Activated CD4-positive, alpha-beta memory T cell treated with anti-CD3 and anti-CD28 coated beads for 36 hours (primary cell): Measurements from ENCODE around the gene GLRX5. TPM values are rescaled to one million over a fixed set of nuclear protein-coding genes. Genes with fewer than 3 reads are reported as not detected.
"Not testable (repeated sequence)": the region's sequence is repeated elsewhere in the genome, so short reads cannot be mapped to it uniquely, and the experiment has no call there.

ENCODE experiments used
- CTCF ChIA-PET: fragments of 350-600 bp; sonication (Branson Sonifier 250); formaldehyde crosslinking; loops from one replicate; lab custom pipeline; 2021; ENCODE audit warnings: antibody characterized with exemption, inconsistent platforms; lab: Charles Lee
- POLR2A ChIA-PET: fragments of 350-600 bp; sonication (Branson Sonifier 250); formaldehyde crosslinking; loops from one replicate; lab custom pipeline; 2021; ENCODE audit warnings: antibody characterized with exemption; lab: Charles Lee
- DNase-seq: peaks from one replicate; pipeline ENCODE4 v3.0.0-alpha.2; 2020
- H3K27ac Mint-ChIP-seq: one replicate; pipeline ENCODE4 v1.8.0; 2021; ENCODE audit warnings: mixed read lengths
- H3K27me3 Mint-ChIP-seq: one replicate; pipeline ENCODE4 v1.8.0; 2021; ENCODE audit warnings: mixed read lengths
- H3K36me3 Mint-ChIP-seq: one replicate; pipeline ENCODE4 v1.8.0; 2021; ENCODE audit warnings: mixed read lengths
- H3K4me1 Mint-ChIP-seq: one replicate; pipeline ENCODE4 v1.8.0; 2021; ENCODE audit warnings: low read depth, mixed read lengths
- H3K4me3 Mint-ChIP-seq: one replicate; pipeline ENCODE4 v1.8.0; 2021; ENCODE audit warnings: mild to moderate bottlenecking, mixed read lengths
- H3K9me3 Mint-ChIP-seq: one replicate; pipeline ENCODE4 v1.8.0; 2021; ENCODE audit warnings: mixed read lengths
- intact Hi-C: fragments of 100-400 bp; cut with micrococcal nuclease; formaldehyde crosslinking; loops from one replicate; pipeline ENCODE4 v1.15.1; 2023
- total RNA-seq, 2 experiments: library from RNA; stranded (reverse); gene quantifications; one replicate each; pipeline ENCODE4 v1.2.3, GENCODE V29; 2021

GLRX5 gene
- total RNA-seq, 2 experiments from 2014 or later = 31.8 to 32.2 TPM

- peaks cover 19% of the 10 kb centered on the region for H3K36me3 Mint-ChIP-seq
- POLR2A ChIA-PET = not testable (repeated sequence)
Observed at GRCh38 chr14:95510344-95510743, 24.5 kb upstream of the GLRX5 start.

GRCh38 chr14:95510804-95511203, 24.0 kb upstream of the GLRX5 start:
- ChIA-PET CTCF (no interaction called here), POLR2A (no interaction called here)
- peak; percentile 2 for DNase-seq
- Mint-ChIP-seq H3K9me3 (no peaks in the 10 kb centered on the region), H3K27me3 (no peaks in the 10 kb centered on the region), H3K4me3 (no peak overlapping the region), H3K27ac (peak overlapping the region; percentile 3), H3K4me1 (peaks cover 74% of the 10 kb centered on the region), H3K36me3 (peaks cover 19% of the 10 kb centered on the region)
- intact Hi-C loops = no loop called here

More at GRCh38 chr14:95510344-95510743, 24.5 kb upstream of the GLRX5 start:
- H3K4me3 Mint-ChIP-seq, H3K9me3 Mint-ChIP-seq, CTCF ChIA-PET, intact Hi-C loops, H3K27ac Mint-ChIP-seq, H3K27me3 Mint-ChIP-seq: not testable (repeated sequence)
- peak; percentile 5 for DNase-seq
- peaks cover 74% of the 10 kb centered on the region for H3K4me1 Mint-ChIP-seq

DNA sequence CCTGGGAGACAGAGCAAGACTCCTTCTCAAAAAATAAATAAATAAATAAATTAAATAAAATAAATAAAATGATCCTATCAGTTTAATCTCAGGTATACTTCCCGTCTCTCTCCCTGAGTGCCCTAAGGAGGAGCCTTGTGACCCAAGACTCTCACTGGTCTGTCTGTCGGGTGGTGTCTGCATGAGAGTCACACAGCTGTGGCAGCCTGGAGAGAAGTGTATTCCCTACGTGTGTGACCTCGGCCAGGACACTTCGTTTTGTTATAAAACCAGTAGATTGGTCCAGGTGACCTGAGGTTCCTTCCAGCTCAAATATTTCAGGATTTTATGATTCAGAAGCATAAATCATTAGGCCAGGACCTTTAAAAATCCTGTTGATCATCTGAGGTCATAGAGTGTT, 23.2 kb upstream of the GLRX5 start:
- POLR2A ChIA-PET = no interaction called here
- no peaks in the 10 kb centered on the region for H3K27me3 Mint-ChIP-seq
- H3K9me3 Mint-ChIP-seq = no peaks in the 10 kb centered on the region
- CTCF ChIA-PET = interaction anchor here (0.6 to 0.7 kb wide), 2 partner anchors 15 to 69 kb away, joined by 3 read pairs; no protein-coding TSS in a partner anchor
- no peak for DNase-seq
- peaks cover 68% of the 10 kb centered on the region for H3K4me1 Mint-ChIP-seq
- H3K4me3 Mint-ChIP-seq = no peak overlapping the region
- intact Hi-C loops = no loop called here
- H3K36me3 Mint-ChIP-seq = peaks cover 13% of the 10 kb centered on the region
- H3K27ac Mint-ChIP-seq = no peak overlapping the region

GRCh38 chr14:95513291-95513690, 21.6 kb upstream of the GLRX5 start:
- POLR2A ChIA-PET = interaction anchor here (4.6 kb wide), 1 partner anchor 9 kb away, joined by 27 read pairs; no protein-coding TSS in a partner anchor
- intact Hi-C loops = no loop called here

GRCh38 chr14:95514131-95515079, 20.4 kb upstream of the GLRX5 start:
- ChIA-PET CTCF (interaction anchor here (0.7 to 4.9 kb wide), 13 partner anchors 8 to 88 kb away, joined by 3 to 47 read pairs (median 4); no protein-coding TSS in a partner anchor), POLR2A (interaction anchor here (1.2 to 4.6 kb wide), 6 partner anchors 9 to 69 kb away, joined by 3 to 27 read pairs (median 7); partner anchors contain the start of gene GLRX5)
- DNase-seq = peak; percentile 8
- peaks cover 71% of the 10 kb centered on the region for H3K4me1 Mint-ChIP-seq
- H3K27me3 Mint-ChIP-seq = no peaks in the 10 kb centered on the region
- peak overlapping the region; percentile 90 for H3K4me3 Mint-ChIP-seq
- no peaks in the 10 kb centered on the region for H3K9me3 Mint-ChIP-seq
- H3K36me3 Mint-ChIP-seq = peaks cover 9% of the 10 kb centered on the region
- intact Hi-C loops = loop anchor here (1.0 to 5.0 kb wide), 2 partner anchors 10 to 357 kb away; partner anchors contain the start of gene DICER1
- peak overlapping the region; percentile 93 for H3K27ac Mint-ChIP-seq

More at GRCh38 chr14:95513291-95513690, 21.6 kb upstream of the GLRX5 start:
- DNase-seq = peak; percentile 8
- Mint-ChIP-seq H3K4me1 (peaks cover 68% of the 10 kb centered on the region), H3K27me3 (no peaks in the 10 kb centered on the region), H3K27ac (no peak overlapping the region), H3K9me3 (no peaks in the 10 kb centered on the region), H3K36me3 (peaks cover 9% of the 10 kb centered on the region), H3K4me3 (no peak overlapping the region)
- CTCF ChIA-PET = interaction anchor here (0.7 to 4.9 kb wide), 7 partner anchors 9 to 71 kb away, joined by 3 to 47 read pairs (median 4); no protein-coding TSS in a partner anchor

DNA sequence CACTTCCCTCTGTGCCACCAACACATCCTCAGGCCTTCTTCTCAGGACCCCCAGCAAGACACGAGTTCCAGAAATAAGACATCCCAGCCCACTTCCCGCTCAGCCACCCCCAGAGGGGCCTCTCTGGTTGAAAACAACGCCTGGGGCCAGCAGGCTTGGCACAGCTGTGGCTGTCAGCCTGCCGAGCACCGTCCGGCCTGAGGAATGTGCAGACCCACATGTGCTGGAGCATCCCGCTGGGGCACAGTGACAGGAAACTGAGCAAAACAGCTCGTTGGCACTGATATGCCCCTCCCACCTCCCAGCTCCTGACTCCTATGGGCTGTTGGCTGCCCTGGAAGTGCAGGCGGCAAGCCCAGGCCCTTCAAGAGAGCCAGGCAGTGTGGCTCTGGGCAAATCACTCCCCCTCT, 19.8 kb upstream of the GLRX5 start:
- POLR2A ChIA-PET = interaction anchor here (1.2 to 4.6 kb wide), 7 partner anchors 8 to 70 kb away, joined by 3 to 27 read pairs (median 8); partner anchors contain the start of gene GLRX5
- peak overlapping the region; percentile 93 for H3K27ac Mint-ChIP-seq

DNA sequence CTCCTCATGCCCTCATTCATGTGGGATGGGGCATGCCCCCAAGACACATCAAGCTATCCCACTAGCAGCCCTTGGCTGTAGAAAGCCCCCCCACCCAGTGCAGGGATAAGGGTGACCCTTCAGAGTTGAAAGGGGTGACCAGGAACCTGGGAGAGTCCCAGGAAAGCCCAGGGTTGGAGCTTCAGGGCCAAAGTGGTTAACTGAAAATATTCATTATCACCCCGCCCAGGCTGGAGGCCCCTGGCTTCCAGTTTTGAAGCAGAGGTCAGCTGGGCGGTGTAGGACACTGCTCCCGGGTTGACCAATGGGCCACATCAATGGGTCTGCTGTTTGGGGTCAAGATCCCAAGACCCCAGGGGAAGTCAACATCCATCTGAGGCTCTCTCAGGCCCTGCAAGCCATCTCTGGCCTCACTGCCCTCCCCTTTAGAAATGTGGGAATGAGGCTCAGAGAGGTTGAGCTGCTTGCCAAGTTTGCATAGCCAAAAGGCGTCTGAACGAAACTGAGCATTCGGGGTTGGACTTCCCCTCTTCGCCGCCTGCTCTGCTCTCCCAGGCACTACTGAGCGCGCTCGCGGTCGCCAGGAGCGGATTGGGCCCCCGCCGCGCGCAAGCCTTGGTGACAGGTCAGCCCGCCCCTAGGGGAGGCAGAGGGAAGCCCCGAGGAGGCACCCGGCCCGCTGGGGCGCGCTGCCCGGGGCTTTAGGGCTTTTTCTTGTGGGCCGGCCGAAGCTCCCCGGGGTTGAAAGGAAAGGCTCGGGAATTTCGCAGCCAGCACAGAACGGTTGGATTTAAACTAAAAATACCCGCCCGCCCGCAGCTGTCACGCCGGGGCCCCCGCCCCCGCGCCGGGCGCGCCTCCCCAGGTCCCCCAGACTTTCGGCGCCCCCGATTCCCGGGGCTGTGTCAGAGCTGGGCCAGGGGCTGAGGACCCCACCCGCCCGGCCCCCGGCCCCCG, 19.0 kb upstream of the GLRX5 start:
- H3K4me3 Mint-ChIP-seq = peak overlapping the region; percentile 90
- ChIA-PET POLR2A (interaction anchor here (1.2 to 4.6 kb wide), 8 partner anchors 7 to 71 kb away, joined by 3 to 27 read pairs (median 8); partner anchors contain the start of gene GLRX5), CTCF (interaction anchor here (0.8 to 4.9 kb wide), 13 partner anchors 7 to 85 kb away, joined by 3 to 47 read pairs (median 4); no protein-coding TSS in a partner anchor)
- peak; percentile 91 for DNase-seq
- H3K27ac Mint-ChIP-seq = peak overlapping the region; percentile 93
- intact Hi-C loops = loop anchor here (1.0 to 5.0 kb wide), 2 partner anchors 12 to 359 kb away; partner anchors contain the start of gene DICER1
- H3K4me1 Mint-ChIP-seq = peaks cover 71% of the 10 kb centered on the region
- no peaks in the 10 kb centered on the region for H3K9me3 Mint-ChIP-seq
- H3K36me3 Mint-ChIP-seq = peaks cover 7% of the 10 kb centered on the region
- no peaks in the 10 kb centered on the region for H3K27me3 Mint-ChIP-seq

More for the DNA sequence above, 19.8 kb upstream of the GLRX5 start:
- intact Hi-C loops = loop anchor here (1.0 to 5.0 kb wide), 2 partner anchors 11 to 358 kb away; partner anchors contain the start of gene DICER1
- no peaks in the 10 kb centered on the region for H3K27me3 Mint-ChIP-seq
- H3K9me3 Mint-ChIP-seq = no peaks in the 10 kb centered on the region
- DNase-seq = peak; percentile 43
- H3K36me3 Mint-ChIP-seq = peaks cover 9% of the 10 kb centered on the region
- H3K4me3 Mint-ChIP-seq = peak overlapping the region; percentile 90
- CTCF ChIA-PET = interaction anchor here (0.7 to 4.9 kb wide), 12 partner anchors 8 to 89 kb away, joined by 3 to 47 read pairs (median 5); no protein-coding TSS in a partner anchor
- H3K4me1 Mint-ChIP-seq = peaks cover 71% of the 10 kb centered on the region

- H3K9me3 Mint-ChIP-seq = no peaks in the 10 kb centered on the region
- H3K27me3 Mint-ChIP-seq = no peaks in the 10 kb centered on the region
- peak within 1 kb of the TSS; percentile 90 for H3K4me3 Mint-ChIP-seq
- ChIA-PET CTCF (interaction anchor here (1.0 to 4.9 kb wide), 6 partner anchors 10 to 82 kb away, joined by 3 to 47 read pairs (median 6); no protein-coding TSS in a partner anchor), POLR2A (interaction anchor here (0.6 to 4.6 kb wide), 5 partner anchors 10 to 36 kb away, joined by 4 to 27 read pairs (median 11); partner anchors contain the start of gene GLRX5)
- intact Hi-C loops = loop anchor here (5.0 kb wide), 1 partner anchor 359 kb away; the partner anchor contains the start of gene DICER1
- H3K27ac Mint-ChIP-seq = peak within 1 kb of the TSS; percentile 93
- DNase-seq = peak; percentile 65
- H3K4me1 Mint-ChIP-seq = peaks cover 70% of the 10 kb centered on the region
- peaks cover 7% of the 10 kb centered on the region for H3K36me3 Mint-ChIP-seq
Observed at GRCh38 chr14:95516554-95517181, 18.2 kb upstream of the GLRX5 start, which contains the start of gene SYNE3. Gene SYNE3, minus strand, starts transcription at chr14:95516650. Its CDS starts 40,829 bp downstream, at chr14:95475821.

- DNase-seq = no peak
- no peaks in the 10 kb centered on the region for H3K9me3 Mint-ChIP-seq
- ChIA-PET POLR2A (interaction anchor here (0.9 to 2.6 kb wide), 3 partner anchors 13 to 29 kb away, joined by 3 to 14 read pairs (median 8); partner anchors contain the start of gene GLRX5), CTCF (interaction anchor here (0.6 to 1.9 kb wide), 6 partner anchors 9 to 92 kb away, joined by 3 to 19 read pairs (median 4); no protein-coding TSS in a partner anchor)
- H3K27me3 Mint-ChIP-seq = no peaks in the 10 kb centered on the region
- peaks cover 4% of the 10 kb centered on the region for H3K36me3 Mint-ChIP-seq
- peak overlapping the region; percentile 67 for H3K4me3 Mint-ChIP-seq
- H3K27ac Mint-ChIP-seq = peak overlapping the region; percentile 92
- intact Hi-C loops = loop anchor here (2.0 to 5.0 kb wide), 2 partner anchors 55 to 361 kb away; partner anchors contain the start of gene DICER1
- peaks cover 76% of the 10 kb centered on the region for H3K4me1 Mint-ChIP-seq
Observed at GRCh38 chr14:95518045-95518751, 16.7 kb upstream of the GLRX5 start.
